ENCODE results near the gene UBE2E3.

The UBE2E3 gene

GRCh38 chr2:181112916-181113315, 132.5 kb downstream of the UBE2E3 start:
- H4K20me1 ChIP-seq (ENCODE audit: control insufficient read depth, insufficient read depth, low read depth, low read length) = no peaks in the 10 kb centered on the region
- no peak overlapping the region for H3K4me2 ChIP-seq (ENCODE audit: low read length)
- no peaks in the 10 kb centered on the region for H3F3A ChIP-seq (ENCODE audit: control insufficient read depth, insufficient read depth)
- H3K27me3 ChIP-seq (ENCODE audit: control insufficient read depth, low read length) = no peaks in the 10 kb centered on the region
- no peaks in the 10 kb centered on the region for H3K9me3 ChIP-seq (ENCODE audit: control insufficient read depth, insufficient read depth, low read length)
- TF ChIP-seq CTCF (IDR thresholded peaks at IDR 0.05; ENCODE audit: low read depth, low read length, poor library complexity, severe bottlenecking) (no peak), EZH2phosphoT487 (IDR thresholded peaks at IDR 0.05; ENCODE audit: borderline replicate concordance, low read length) (no peak)
- H3K9me2 ChIP-seq (replicated peaks; ENCODE audit: control insufficient read depth, low read length) = no peaks in the 10 kb centered on the region
- H3K36me3 ChIP-seq (ENCODE audit: control insufficient read depth, low read length) = no peaks in the 10 kb centered on the region
- H3K27ac ChIP-seq (ENCODE audit: low read depth, low read length) = no peak overlapping the region
- no peaks in the 10 kb centered on the region for H3K79me2 ChIP-seq (ENCODE audit: control insufficient read depth, low read length)
- no peaks in the 10 kb centered on the region for H3K4me1 ChIP-seq (ENCODE audit: control insufficient read depth, low read length)
- H3K4me3 ChIP-seq (ENCODE audit: low read length) = no peak overlapping the region

All from DOHH2 (cell line).